HepG2 (cell line): ENCODE measurements around the gene HBM.

ENCODE experiments used
- DBP ChIP-seq: sonication (generic); formaldehyde crosslinking; IDR thresholded peaks from 2 replicates; pipeline ENCODE4 v1.4.0; 2020; ENCODE audit warnings: missing genetic modification reagents; ENCODE audit errors: not compliant biosample characterization
- ZBTB44 ChIP-seq: sonication (generic); formaldehyde crosslinking; IDR thresholded peaks from 2 replicates; pipeline ENCODE4 v1.4.0; 2020; ENCODE audit warnings: missing genetic modification reagents
- TF ChIP-seq, protein P1 (sequence below): sonication (generic); formaldehyde crosslinking; IDR thresholded peaks from 2 replicates; pipeline ENCODE4 v1.5.1; 2020; ENCODE audit warnings: mild to moderate bottlenecking, missing genetic modification reagents

DNA sequence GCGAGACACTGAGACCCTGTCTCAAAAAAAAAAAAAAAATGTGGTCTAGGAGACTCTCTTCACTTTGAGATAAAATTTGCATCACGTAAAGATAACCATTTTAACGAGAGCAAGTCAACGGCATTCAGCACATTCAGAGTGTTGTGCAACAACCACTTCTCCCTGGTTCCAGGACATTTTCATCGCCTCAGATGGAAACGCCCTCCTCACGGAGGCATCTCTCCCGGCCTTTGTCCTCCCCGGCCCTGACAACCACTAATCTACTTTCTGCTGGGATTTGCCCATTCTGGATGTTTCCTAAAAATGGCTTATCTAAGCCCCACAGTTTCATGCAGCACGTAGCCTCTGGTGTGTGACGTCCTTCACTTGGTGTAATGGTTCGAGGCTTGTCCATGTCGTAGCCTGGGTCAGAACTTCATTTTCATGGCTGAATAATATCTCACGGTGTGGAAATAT is 21.0 kb upstream of the HBM start:
- TF ChIP-seq DBP, result no peak
- no peak for TF ChIP-seq ZBTB44 (CRISPR knock-in tag)
- TF ChIP-seq, protein P1, sequence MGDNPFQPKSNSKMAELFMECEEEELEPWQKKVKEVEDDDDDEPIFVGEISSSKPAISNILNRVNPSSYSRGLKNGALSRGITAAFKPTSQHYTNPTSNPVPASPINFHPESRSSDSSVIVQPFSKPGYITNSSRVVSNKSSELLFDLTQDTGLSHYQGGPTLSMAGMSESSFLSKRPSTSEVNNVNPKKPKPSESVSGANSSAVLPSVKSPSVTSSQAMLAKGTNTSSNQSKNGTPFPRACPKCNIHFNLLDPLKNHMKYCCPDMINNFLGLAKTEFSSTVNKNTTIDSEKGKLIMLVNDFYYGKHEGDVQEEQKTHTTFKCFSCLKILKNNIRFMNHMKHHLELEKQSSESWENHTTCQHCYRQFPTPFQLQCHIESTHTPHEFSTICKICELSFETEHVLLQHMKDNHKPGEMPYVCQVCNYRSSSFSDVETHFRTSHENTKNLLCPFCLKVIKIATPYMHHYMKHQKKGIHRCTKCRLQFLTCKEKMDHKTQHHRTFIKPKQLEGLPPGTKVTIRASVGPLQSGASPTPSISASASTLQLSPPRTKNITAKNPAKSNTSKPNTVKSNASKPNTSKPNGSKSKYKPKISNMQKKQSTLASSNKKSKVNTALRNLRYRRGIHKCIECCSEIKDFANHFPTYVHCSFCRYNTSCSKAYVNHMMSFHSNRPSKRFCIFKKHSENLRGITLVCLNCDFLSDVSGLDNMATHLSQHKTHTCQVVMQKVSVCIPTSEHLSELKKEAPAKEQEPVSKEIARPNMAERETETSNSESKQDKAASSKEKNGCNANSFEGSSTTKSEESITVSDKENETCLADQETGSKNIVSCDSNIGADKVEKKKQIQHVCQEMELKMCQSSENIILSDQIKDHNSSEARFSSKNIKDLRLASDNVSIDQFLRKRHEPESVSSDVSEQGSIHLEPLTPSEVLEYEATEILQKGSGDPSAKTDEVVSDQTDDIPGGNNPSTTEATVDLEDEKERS (CRISPR knock-in tag), result no peak
